GM12892 (cell line): Measurements from ENCODE around the gene CHRNA1.

ENCODE experiments used
- POLR2A ChIP-seq: IDR thresholded peaks from 2 replicates; pipeline ENCODE4 v1.6.1; 2011; ENCODE audit warnings: low read depth, low read length, control low read depth
- POLR2AphosphoS5 ChIP-seq: IDR thresholded peaks from 2 replicates; pipeline ENCODE4 v1.6.1; 2011; ENCODE audit warnings: low read depth, low read length, control low read depth

GRCh38 chr2:174702541-174702940 is 61.7 kb downstream of the CHRNA1 start:
- no peak for TF ChIP-seq POLR2AphosphoS5
- TF ChIP-seq POLR2A: no peak
